ENCODE measurements around the gene BTNL3.

DNA sequence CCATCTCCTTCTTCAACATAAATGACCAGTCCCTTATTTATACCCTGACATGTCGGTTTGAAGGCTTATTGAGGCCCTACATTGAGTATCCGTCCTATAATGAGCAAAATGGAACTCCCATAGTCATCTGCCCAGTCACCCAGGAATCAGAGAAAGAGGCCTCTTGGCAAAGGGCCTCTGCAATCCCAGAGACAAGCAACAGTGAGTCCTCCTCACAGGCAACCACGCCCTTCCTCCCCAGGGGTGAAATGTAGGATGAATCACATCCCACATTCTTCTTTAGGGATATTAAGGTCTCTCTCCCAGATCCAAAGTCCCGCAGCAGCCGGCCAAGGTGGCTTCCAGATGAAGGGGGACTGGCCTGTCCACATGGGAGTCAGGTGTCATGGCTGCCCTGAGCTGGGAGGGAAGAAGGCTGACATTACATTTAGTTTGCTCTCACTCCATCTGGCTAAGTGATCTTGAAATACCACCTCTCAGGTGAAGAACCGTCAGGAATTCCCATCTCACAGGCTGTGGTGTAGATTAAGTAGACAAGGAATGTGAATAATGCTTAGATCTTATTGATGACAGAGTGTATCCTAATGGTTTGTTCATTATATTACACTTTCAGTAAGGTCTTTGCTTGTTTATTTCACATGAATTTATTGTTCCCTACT is 38.2 kb upstream of the BTNL3 start:
- TF ChIP-seq, protein P1, sequence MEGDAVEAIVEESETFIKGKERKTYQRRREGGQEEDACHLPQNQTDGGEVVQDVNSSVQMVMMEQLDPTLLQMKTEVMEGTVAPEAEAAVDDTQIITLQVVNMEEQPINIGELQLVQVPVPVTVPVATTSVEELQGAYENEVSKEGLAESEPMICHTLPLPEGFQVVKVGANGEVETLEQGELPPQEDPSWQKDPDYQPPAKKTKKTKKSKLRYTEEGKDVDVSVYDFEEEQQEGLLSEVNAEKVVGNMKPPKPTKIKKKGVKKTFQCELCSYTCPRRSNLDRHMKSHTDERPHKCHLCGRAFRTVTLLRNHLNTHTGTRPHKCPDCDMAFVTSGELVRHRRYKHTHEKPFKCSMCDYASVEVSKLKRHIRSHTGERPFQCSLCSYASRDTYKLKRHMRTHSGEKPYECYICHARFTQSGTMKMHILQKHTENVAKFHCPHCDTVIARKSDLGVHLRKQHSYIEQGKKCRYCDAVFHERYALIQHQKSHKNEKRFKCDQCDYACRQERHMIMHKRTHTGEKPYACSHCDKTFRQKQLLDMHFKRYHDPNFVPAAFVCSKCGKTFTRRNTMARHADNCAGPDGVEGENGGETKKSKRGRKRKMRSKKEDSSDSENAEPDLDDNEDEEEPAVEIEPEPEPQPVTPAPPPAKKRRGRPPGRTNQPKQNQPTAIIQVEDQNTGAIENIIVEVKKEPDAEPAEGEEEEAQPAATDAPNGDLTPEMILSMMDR (conservative IDR thresholded peaks at IDR 0.05) = no peak
- no peak for TF ChIP-seq EZH2 (IDR thresholded peaks at IDR 0.05; ENCODE audit: low read depth)
